Muscle layer of colon (tissue), 2 donors: ENCODE data around the gene PLBD1.

Experiments used
- H3K27ac ChIP-seq: one replicate; pipeline ENCODE4 v1.7.0; 2013; ENCODE audit warnings: low read depth, mild to moderate bottlenecking, low read length, moderate library complexity
- H3K27me3 ChIP-seq, 2 donors: one replicate each; pipeline ENCODE4 v1.7.0; 2013; ENCODE audit warnings: low read length in 2 of 2, mild to moderate bottlenecking in 2 of 2; ENCODE audit not compliant: insufficient read depth in 2 of 2, control insufficient read depth in 1 of 2
- H3K36me3 ChIP-seq: one replicate; pipeline ENCODE4 v1.7.0; 2013; ENCODE audit warnings: mild to moderate bottlenecking, low read length; ENCODE audit not compliant: insufficient read depth
- H3K4me1 ChIP-seq: one replicate; pipeline ENCODE4 v1.7.0; 2013; ENCODE audit warnings: mild to moderate bottlenecking, low read length; ENCODE audit not compliant: insufficient read depth
- H3K4me3 ChIP-seq, 2 donors: one replicate each; pipeline ENCODE4 v1.7.0; 2013; ENCODE audit warnings: low read length in 2 of 2, low read depth in 1 of 2, mild to moderate bottlenecking in 1 of 2, moderate library complexity in 1 of 2
- H3K9ac ChIP-seq: one replicate; pipeline ENCODE4 v1.7.0; 2013; ENCODE audit warnings: low read length
- H3K9me3 ChIP-seq: one replicate; pipeline ENCODE4 v1.7.0; 2013; ENCODE audit warnings: mild to moderate bottlenecking, low read length
- donor health status: abdominal sarcoma.
- donor health status: Adenocarcinoma of cecum.

The PLBD1 gene

DNA sequence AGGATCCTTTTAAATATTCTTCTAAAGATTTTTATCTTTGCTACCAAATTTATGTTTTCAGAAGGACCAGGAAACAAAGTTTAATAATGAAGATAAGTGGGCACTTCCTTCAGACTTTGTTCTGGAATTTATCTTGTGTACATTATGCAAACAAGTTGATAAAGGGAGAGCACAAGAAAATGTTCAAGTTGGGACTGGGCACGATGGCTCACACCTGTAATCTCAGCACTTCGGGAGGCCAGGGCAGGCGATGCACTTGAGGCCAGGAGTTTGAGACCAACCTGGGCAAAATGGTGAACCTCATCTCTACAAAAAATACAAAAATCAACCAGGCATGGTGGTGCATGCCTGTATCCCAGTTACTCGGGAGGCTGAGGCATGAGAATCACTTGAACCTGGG is 4.6 kb downstream of the PLBD1 start:
- Histone ChIP-seq H3K9me3 (no peaks in the 10 kb centered on the region), H3K36me3 (no peaks in the 10 kb centered on the region), H3K27ac (no peak overlapping the region), H3K4me1 (peaks cover under 1% of the 10 kb centered on the region), H3K27me3 (no peaks in the 10 kb centered on the region), H3K4me3 (no peak overlapping the region), H3K9ac (no peak overlapping the region)

DNA sequence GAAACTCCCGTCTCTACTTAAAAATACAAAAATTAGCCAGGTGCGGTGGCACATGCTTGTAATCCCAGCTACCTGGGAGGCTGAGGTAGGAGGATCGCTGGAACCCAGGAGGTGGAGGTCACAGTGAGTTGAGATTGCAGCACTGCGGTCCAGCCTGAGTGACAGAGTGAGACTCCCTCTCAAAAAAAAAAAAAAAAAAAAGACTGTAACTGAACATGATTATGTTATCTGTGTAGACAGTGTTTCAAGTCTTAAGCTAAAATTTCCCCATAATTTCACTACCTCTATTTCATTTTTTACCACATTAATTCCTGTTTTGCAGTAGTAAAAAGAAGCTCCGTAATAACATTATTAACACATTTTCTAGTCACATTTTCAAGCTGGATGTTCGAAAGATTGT is 5.4 kb downstream of the PLBD1 start:
- H3K4me1 ChIP-seq, result no peaks in the 10 kb centered on the region
- H3K27me3 ChIP-seq, result no peaks in the 10 kb centered on the region
- no peak overlapping the region for H3K4me3 ChIP-seq
- H3K36me3 ChIP-seq, result no peaks in the 10 kb centered on the region
- no peak overlapping the region for H3K27ac ChIP-seq
- no peaks in the 10 kb centered on the region for H3K9me3 ChIP-seq
- no peak overlapping the region for H3K9ac ChIP-seq

DNA sequence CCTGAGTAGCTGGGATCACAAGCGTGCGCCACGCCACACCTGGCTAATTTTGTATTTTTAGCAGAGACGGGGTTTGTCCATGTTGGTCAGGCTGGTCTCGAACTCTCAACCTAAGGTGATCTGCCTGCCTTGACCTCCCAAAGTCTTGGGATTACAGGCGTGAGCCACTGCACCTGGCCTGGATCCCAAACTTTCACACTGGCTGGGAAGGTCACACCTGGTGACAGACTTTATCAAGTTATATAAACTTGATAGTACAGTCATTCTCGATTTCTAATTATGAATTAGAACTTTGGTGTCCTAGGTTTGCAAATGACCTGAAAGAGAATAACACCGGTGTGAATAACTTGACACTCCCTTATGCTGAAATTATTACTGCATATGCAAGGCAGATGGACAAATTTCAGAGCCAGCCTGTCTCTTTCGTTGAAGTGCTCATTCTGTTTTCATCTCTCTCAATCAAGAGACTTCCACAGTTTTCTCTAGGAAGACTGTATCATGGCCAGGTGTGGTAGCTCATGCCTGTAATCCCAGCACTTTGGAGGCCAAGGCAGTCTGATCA is 5.9 kb downstream of the PLBD1 start:
- Histone ChIP-seq H3K4me3 (no peak overlapping the region), H3K27me3 (no peaks in the 10 kb centered on the region), H3K36me3 (no peaks in the 10 kb centered on the region), H3K27ac (no peak overlapping the region), H3K9ac (no peak overlapping the region), H3K4me1 (no peaks in the 10 kb centered on the region), H3K9me3 (no peaks in the 10 kb centered on the region)

DNA sequence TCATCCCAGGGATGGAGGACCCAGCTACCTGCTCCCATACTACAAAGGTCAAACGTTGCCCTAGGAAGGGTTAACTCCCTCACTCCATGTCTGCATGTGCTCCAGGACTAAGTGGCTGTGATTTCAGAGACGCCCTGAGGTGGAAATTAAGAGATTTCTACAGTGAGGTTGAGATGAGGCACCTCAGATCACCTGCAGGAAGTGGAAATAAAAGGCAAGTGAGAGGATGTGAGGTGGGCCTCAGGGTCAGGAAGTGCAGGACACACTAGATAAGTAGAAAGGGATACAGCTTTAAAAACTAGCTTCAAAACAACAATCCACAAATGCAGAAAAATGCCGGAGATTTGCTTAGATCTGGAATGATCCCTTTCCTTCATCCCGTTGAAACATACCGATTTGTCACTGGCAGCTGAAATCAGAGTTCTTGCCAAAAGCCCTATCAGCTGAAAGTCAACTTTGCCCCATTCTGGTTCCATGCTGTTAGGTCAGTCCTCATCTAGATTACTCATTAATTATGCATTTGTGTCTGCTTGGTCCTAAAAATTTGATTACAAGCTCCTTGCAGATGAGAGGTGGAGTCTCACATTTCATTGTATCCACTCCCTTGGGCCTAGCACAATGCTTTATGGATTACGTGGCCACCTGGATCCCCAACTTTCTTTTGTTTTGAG is 6.6 kb downstream of the PLBD1 start:
- Histone ChIP-seq H3K4me1 (no peaks in the 10 kb centered on the region), H3K27ac (no peak overlapping the region), H3K4me3 (no peak overlapping the region), H3K9me3 (no peaks in the 10 kb centered on the region), H3K27me3 (no peaks in the 10 kb centered on the region), H3K36me3 (no peaks in the 10 kb centered on the region), H3K9ac (no peak overlapping the region)

DNA sequence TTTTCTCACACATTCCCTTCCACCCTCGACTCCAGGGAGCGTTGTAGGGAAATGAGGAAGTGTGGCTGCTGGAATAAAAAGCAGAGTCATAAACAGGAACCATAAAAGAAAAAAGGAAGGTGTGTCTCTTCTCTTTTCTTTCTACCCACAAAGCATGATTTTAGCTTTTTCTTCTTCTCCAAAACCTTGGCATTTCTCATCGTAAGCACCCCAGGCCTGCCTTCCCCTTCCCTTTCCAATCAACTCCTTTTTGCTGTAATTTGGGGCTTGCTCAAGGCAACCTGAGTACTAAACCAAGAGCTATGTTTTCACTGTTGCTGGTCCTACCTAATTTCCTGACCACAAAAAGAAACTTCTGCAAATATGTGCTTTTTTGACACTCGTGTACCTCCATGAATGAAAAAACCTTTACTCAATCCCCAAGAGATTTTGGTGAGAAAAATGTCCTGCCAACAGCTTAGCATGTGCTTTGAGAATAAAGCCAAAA is 9.2 kb downstream of the PLBD1 start:
- H3K27ac ChIP-seq, result no peak overlapping the region
- no peak overlapping the region for H3K9ac ChIP-seq
- no peak overlapping the region for H3K4me3 ChIP-seq
- H3K36me3 ChIP-seq, result no peaks in the 10 kb centered on the region
- no peaks in the 10 kb centered on the region for H3K27me3 ChIP-seq
- no peaks in the 10 kb centered on the region for H3K9me3 ChIP-seq
- peaks cover 16% of the 10 kb centered on the region for H3K4me1 ChIP-seq

DNA sequence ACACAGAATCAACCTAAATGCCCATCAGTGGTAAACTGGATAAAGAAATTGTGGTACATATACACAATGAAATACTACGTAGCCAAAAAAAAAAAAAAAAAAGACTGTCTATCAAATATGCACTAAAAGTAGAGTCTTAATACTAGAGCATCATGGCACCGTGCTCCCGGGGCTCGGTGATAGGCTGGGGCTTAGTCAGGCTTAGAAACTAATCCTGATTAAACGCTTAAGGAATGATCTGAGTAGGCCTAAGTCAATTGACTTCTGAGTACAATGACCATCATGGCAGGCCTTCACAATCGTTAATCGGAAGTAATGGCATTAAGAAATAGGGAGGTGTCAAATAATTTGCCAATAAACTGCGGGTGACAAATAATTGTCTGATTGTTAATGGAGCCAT is 9.7 kb downstream of the PLBD1 start:
- H3K27me3 ChIP-seq, result no peaks in the 10 kb centered on the region
- H3K9ac ChIP-seq, result no peak overlapping the region
- H3K4me3 ChIP-seq, result no peak overlapping the region
- H3K36me3 ChIP-seq, result no peaks in the 10 kb centered on the region
- H3K9me3 ChIP-seq, result no peaks in the 10 kb centered on the region
- H3K27ac ChIP-seq, result no peak overlapping the region
- peaks cover 16% of the 10 kb centered on the region for H3K4me1 ChIP-seq

DNA sequence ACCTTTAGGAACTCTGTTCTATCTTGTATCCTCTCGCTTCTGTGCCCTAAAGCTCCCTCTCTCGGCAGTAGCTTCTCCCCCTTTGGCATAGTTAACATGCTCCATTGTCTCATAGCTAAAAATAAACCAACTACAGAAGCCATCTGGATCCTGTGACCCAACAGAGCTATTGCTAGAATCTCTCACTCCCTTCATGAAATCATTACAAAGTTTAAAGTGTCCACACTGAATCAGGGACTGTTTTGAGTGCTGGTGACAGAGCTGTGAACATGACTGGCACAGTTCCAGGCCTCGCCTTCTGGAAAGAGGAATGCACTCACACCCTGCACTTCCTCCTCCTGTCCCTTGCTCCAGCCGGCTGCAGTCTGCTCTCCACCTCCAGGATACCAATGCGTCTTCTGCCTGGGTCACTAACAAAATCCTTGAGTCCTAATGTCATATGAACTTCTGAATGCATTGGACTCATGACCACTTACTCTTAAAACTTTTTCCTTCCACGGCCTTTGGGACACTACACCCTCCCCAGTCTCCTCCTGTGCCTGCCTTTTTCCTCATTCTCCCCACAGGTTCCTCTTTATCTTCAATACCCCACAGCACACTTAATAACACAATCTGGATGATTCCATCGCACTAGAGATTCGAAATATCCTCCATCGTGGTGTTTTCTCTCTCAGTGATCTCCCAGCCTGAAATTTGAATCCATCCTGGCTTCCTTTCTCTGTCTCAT is 13.2 kb downstream of the PLBD1 start:
- Histone ChIP-seq H3K4me3 (peak overlapping the region in 1 of 2 donors; percentile 28), H3K4me1 (peaks cover 16% of the 10 kb centered on the region), H3K9ac (no peak overlapping the region), H3K36me3 (no peaks in the 10 kb centered on the region), H3K9me3 (no peaks in the 10 kb centered on the region), H3K27ac (no peak overlapping the region), H3K27me3 (no peaks in the 10 kb centered on the region)

DNA sequence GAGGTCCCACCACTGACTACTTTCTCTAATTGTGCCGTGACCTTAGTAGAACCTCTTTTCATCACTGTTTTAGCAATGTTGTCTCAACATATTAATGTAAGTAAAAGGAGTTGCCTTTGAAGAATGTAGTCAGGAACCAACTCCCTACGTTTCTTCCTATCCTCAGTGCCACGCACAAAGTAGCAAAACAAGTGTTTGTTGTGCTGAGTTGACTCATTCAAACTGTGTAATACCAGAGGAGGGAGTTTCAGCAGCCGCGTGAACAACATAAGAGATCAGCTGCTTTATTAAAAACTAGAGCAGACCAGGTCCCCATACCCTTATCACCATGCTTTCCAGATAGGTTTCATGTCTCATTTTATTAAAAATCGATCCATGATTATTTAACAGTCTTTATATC is 19.1 kb downstream of the PLBD1 start:
- H3K36me3 ChIP-seq, result no peaks in the 10 kb centered on the region
- H3K9ac ChIP-seq, result no peak overlapping the region
- H3K27ac ChIP-seq, result no peak overlapping the region
- no peaks in the 10 kb centered on the region for H3K4me1 ChIP-seq
- no peaks in the 10 kb centered on the region for H3K27me3 ChIP-seq
- H3K9me3 ChIP-seq, result no peaks in the 10 kb centered on the region
- no peak overlapping the region for H3K4me3 ChIP-seq

DNA sequence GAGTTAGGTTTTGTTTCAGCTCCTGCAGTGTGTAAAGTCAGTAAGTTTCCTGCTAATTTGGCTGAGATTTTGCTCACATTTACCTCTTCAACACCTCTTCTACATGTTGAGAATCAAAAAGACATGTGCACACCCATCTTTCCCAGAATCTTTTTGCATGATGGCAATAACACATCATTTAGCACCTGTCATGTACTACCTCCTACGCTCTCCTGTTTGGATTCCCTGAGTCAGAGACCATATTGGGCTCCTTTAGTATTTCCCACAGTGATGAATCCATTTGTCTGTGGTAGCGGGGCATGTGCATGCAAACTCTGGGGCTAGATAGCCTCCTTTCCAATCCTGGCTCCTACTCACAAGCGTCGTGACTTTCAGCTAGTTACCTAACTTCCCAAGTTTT is 20.1 kb downstream of the PLBD1 start:
- no peak overlapping the region for H3K27ac ChIP-seq

DNA sequence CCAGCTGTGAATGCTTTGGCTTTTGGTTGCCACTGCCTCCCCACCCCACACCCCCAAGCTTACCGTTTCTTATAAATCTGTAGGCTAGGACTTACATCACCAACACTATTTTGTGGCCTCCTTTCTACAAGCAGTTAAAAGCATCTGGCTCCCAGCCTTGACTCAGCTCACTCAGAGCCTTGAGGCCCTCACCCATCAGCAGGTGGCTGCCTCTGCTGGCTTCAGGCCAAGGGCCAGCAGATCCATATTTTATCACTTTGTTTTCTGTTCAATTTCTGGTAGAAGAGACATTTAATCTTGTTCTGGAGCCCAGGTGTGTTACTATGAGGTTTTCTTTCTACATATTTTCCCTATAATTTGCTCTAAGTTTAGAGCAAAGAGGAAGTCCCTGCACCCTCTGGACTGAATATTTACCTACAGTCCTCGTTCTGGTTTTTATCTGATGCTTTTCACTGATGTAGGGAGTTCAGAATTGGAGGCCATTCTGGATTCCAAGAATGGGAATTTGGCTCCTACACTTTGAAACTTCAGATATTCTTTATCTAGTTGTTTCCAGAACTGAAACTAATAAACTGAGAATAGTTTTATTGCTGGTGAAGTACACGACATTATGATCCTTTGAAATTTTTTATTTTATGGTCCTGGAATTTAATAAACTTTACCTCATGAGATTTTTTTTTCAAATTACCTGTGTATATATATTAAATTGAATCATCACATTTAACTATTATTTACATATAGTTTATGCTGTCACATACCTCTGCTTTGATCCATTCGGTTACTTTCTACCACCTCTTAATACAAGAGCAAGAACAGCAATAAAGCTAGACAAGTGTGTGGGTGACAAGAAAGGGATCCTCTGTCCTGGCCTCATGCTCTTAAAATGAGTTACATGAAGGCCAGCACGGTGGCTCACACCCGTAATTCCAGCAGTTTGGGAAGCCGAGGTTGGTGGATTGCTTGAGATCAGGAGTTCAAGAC is 22.2 kb downstream of the PLBD1 start:
- Histone ChIP-seq H3K36me3 (no peaks in the 10 kb centered on the region), H3K4me3 (no peak overlapping the region), H3K27me3 (no peaks in the 10 kb centered on the region), H3K9me3 (no peaks in the 10 kb centered on the region), H3K4me1 (no peaks in the 10 kb centered on the region), H3K9ac (no peak overlapping the region), H3K27ac (no peak overlapping the region)

More for the DNA sequence above, 20.1 kb downstream of the PLBD1 start:
- no peaks in the 10 kb centered on the region for H3K36me3 ChIP-seq
- no peaks in the 10 kb centered on the region for H3K27me3 ChIP-seq
- H3K4me3 ChIP-seq, result no peak overlapping the region
- H3K9ac ChIP-seq, result no peak overlapping the region
- H3K4me1 ChIP-seq, result no peaks in the 10 kb centered on the region
- no peaks in the 10 kb centered on the region for H3K9me3 ChIP-seq
